GM19035 (cell line): ENCODE results near the gene SLIT3.

Experiments used
- ATAC-seq: cut with Tn5 transposase; IDR thresholded peaks from one replicate; pipeline ENCODE4 v1.9.1; 2021; ENCODE audit not compliant: unreplicated experiment

SLIT3 gene

DNA sequence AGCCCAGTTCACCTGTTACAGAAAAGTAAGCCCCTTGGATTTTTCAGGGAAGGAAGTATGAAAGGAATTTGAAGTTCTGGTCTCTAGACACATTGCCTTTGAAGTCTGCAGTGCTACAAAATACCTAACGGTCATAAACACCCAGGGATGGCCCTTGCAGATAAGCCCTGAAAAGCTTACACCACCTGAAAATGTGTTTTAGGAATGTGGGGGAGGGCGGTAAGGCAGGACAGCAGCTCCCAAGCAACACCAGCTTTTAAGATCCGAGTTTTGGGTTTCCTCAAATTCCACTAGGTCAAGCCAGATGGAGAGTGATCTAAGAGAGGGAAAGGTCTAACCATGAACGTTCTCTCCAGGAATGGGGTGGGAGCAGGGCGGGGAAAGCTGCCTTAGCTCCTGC, 607.6 kb downstream of the SLIT3 start:
- ATAC-seq, result no peak

DNA sequence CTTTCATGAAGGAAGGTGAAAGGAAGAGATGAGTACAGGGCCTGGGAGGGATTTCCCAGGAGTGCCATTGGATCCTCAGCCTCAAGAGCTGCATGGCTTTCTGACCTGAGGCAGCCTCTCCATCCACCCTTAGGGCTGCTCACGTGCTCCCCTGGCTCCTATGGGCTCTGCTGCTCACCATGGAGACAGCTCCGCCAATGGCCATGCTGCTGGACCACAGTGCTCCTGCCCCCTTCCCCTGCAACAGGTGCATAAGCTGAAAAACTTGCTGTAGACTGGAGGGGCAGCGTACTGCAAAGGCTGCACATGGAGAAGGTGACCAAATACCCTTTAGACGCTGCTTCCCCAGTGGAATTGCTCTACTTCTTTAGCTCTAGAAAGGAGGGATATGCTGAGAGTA, 609.0 kb downstream of the SLIT3 start:
- no peak for ATAC-seq

DNA sequence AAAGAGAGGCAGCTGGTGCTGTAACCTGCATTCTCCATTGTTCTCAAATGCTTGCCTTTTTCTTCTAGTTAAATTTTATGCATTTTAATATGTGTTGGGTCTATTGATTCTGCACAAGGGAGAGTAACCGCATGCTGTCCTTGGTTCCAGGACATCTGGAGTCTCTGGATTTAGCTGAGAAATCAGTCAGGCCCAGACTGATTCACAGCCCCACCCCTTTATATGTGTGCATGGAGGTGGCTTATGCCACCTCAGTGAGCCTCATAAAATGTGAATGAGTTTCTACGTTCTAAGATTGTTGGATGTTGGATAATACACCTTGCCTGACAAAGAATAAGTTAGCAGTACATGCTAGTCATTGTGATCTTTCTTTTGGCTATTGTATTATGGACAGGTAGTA, 611.7 kb downstream of the SLIT3 start:
- no peak for ATAC-seq

DNA sequence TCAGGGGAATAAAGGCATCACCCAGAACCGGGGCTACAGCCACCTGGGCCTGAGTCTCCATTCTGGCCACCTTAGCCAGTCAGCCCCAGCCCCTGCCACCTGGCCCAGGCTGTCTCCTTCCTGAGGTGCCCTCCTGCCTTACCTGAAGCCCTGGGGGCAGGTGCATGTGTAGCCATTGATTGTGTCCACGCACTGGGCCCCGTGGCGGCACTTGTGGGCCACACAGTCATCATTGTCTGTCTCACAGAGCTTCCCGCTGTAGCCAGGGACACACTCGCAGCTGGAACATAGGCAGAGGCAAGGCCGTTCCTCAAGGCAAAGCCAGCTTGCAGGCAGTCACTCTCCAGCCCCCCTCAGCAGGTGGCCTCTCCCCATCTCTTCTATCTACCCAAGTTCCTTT, 614.1 kb downstream of the SLIT3 start:
- ATAC-seq, result no peak

DNA sequence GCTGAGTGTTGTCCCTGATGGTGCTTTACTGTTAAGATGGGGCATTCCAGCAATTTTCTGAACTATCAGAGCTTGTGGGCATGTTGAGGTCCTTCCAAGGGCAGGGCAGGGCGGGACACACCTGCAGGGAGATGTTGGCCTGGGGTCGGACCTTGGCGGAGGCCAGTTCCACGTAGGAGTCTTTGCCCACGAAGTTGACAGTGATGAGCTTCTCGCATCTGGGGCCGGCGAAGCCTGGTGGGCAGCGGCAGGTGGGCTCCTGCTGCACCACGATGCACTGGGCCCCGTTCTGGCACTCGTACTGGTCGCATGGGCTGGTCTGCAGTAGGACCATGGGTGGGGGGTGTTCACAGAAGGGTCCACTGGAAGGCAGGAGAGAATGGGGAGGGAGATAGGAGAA, 615.4 kb downstream of the SLIT3 start:
- no peak for ATAC-seq

GRCh38 chr5:168683927-168684295, 617.0 kb downstream of the SLIT3 start:
- ATAC-seq, result no peak

DNA sequence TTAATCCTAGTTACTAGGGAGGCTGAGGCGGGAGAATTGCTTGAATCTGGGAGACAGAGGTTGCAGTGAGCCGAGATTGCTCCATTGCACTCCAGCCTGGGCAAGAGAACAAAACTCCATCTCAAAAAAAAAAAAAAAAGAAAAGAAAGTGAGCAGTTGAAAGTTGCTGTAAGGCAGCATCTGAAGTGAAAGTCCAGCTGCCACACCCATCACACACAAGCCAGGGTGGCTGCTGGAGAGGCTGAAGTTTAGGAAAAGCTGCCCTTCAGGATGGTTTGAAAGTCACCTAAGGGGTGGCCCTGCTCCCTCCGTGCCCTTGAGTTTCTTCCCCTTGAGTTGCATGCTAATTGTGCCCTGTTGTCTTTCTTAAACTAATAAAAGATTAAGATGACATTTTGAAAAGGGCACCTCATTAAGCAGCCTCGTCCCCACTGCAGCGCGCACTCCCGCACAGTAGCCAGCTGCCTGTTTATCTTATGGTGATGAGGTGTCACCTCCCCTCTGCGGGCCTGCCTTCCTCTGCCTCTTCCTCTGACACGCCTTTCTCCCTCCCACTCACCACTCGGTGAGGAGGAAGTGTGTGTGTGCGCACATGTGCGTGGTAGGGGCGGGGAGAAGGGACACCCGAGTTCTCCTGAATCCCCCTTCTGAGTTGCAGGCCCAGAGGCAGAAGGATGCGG, 617.6 kb downstream of the SLIT3 start:
- ATAC-seq, result no peak

GRCh38 chr5:168681556-168682183, 619.3 kb downstream of the SLIT3 start:
- no peak for ATAC-seq

DNA sequence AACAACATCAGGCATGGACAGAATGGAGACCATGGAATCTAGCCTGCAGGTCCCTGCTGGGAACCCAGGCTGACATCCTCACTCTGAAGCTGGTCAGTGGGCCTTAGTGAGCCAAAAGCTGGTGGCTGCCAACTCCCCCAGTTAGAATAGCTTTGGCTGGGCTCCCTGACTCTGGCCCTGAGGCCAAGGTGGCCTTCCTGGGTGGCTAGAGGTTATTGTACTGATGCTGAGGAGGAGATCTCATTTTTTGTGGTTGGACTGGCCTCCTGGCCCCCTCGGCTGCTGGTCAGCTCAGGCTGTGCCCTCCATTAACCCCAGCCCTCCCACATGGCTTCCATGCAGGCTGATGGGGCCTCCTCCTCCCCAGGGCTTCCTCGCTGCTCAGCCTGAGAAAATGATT, 620.5 kb downstream of the SLIT3 start:
- ATAC-seq, result no peak

- ATAC-seq, result peak; percentile 70
These were observed 621.4 kb downstream of the SLIT3 start for GRCh38 chr5:168679515-168679920.

GRCh38 chr5:168676501-168676900, 624.4 kb downstream of the SLIT3 start:
- ATAC-seq, result no peak

DNA sequence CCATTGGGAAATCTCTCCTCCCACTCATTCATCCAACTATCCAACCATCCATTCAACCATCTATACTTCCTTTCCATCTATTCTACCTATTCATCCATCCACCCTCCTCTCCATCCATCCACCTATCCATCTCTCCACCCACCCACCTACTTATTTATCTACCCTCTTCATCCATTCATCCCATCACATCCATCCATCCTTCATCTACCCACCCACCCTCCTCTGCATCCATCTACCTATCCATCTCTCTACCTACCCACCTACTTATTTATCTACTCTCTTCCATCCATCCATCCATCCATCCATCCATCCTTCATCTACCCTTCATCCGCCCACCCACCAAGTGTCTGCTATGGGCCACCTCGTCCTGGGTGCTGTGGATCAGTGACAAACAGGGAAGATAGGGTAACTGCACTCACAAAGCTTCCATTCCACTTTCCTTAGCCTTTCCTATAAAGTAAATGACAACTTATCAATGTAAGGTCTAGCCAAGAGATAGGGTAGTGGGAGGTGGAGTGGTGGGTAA, 625.0 kb downstream of the SLIT3 start:
- no peak for ATAC-seq

DNA sequence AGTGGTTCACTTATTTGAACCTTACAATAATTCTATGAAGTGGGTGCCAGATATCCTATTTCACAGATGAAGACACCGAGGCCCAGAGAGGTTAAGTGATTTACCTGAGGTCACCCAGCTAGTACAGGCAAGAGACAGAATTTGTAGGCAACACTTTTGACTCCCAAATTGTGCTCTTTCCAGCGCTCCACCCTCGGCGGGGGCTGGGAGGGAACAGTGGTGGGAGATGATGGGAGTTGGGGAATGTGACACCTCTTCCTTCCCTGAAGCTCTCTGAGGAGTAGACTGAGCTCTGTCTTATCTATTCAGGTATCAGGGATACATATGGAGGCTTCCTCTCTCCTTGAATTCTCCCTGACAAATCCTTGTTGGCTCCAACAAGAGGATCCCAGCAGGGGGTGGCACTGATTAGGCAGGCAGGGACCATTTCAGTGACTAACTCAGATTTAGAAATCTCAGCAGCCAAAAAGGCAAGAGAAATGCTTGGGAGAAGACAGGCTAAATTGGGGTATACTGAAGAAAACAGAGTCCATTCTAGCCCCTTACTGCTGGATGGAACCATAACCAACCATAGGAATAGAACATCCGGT, 626.0 kb downstream of the SLIT3 start:
- ATAC-seq, result no peak

DNA sequence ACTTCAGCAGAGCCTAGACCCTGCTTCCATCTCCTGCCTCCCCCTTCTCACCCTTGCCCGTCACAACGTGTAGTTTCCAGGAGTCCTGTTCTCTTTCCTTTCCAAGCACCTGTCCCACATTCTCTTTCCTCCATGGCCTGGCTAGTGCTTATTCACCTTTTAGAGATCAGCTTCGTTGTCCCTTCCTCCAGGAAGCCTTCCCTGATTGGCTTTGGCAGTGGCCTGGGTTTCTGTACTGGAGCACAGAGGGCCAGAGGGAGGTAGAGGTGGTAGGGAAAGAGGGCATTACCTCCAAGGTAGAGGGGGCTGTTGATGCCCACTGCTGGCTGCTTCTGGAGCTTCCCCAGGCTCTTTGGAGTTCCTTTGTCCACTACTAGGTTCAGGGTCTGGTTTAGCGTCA, 628.1 kb downstream of the SLIT3 start:
- no peak for ATAC-seq

DNA sequence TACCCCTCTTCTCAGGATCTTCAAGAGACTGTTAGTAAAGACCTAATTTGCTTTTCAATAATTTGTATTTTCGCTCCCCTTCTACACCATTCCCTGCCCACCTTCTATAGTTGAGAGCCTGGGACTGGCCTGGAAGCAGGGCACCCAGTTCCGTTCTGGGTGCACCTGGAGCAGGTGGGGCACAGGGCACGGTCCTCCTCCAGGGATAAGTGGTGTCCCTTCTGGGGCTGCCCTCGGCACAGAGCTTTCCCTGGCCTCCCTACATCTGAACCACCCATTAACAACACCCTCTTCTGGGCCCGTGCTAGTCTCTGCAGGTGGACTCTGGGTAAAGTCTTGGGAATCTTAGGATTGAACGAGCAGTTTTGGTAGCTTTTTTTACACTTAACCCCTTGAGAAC, 628.9 kb downstream of the SLIT3 start:
- ATAC-seq, result no peak

DNA sequence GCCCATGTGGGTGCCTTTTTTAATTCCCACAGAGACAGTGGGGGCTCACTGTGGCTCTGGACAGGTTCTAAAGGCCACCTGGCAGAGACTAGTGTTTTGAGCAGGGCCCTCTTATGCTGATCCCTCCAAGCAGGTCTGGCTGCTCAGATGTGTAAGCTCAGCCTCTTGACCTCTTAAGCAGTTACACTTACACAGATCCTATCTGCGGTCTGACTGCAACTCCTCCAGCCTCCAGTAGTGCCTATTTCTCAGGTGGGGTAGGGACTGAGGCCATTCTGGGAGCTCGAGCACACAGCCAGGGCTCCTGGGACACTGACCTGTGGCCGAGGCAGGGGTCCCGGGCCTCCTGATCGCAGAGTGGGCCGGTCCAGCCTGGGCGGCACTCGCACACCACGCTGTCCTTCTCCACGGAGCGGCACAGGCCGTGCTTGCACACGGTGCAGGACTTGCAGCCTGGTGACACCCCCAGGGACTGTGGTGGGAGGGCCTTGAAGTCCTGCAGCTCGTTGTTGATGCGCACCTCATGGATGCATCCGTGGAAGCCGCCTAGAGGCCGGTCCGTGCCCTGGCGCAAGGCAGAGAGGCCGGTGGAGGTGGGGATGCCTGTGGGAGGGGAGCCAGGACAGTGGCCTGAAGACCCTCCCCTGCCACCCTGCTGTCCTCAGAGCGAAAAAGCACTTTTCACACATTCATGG, 629.9 kb downstream of the SLIT3 start:
- no peak for ATAC-seq

GRCh38 chr5:168669668-168670378, 631.1 kb downstream of the SLIT3 start:
- ATAC-seq, result no peak

- ATAC-seq, result no peak
These were observed 631.8 kb downstream of the SLIT3 start for GRCh38 chr5:168669156-168669555.

DNA sequence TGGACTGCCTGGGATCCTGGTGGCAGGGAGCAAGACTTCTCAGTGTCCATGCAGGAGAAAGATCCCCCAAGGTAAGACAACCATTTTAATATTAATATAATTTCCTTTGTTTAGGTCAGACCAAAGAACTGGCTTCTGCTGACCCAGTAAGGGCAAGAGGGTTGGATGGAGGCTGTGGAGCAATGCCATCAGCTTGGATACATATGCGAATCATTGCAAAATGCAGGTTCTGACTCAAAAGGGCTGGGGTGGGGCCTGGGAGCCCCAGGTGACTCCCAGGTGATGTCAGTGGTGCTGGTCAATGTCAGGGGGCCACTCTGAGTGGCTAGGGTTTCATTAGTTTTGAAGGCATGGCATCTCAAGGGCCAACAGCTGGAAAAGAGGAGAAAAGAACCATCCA, 632.9 kb downstream of the SLIT3 start:
- no peak for ATAC-seq

DNA sequence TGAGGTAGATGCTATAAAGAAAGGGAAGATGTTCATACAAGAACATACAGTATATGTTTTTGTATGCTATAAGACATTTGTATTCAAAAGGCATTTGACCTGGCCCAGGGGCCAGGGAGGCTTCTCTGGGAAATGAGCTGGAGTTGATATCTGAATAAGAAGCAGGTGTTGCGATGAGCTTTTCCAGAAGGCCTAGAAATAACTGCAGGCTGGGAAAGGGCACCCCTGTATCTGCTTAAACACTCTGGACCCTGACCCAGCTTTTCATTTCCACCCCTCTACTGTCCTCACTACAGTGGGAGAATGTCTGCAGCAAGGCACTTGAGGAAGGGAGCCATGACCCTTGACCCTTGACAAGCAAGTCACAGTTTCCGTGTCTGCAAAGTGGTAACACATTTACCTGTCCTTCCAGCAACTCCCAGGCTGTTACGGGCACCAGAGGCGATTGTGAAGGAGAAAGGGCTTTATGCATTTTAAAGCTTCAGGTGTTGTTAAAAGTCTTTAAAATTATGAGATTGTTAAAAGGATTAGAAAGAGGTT, 633.6 kb downstream of the SLIT3 start:
- no peak for ATAC-seq

DNA sequence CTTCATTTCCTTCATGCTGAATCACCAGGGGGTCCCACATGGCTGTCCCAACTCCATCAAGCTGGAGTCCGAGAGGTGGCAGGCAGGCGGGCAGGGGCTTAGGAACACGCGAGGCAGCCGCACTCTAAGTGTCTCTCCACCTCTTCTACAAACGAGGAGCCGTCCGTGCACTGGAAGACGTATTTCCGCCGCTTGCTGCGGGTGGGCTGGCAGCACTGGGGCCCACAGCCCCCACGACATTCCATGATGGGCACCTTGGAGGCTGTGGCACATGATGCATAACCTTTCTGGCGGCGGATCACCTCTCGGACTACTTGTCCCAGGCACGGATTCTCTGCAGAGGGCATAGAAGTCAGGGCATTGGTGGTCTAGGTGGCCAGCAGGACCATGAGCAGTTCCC, 634.6 kb downstream of the SLIT3 start:
- no peak for ATAC-seq
